HG03025 (cell line): ENCODE measurements around the gene PRSS57.

Experiments
- ATAC-seq: cut with Tn5 transposase; IDR thresholded peaks from one replicate; pipeline ENCODE4 v1.9.1; 2021; ENCODE audit warnings: mild to moderate bottlenecking, moderate library complexity; ENCODE audit not compliant: unreplicated experiment, low FRiP score

Gene PRSS57

DNA sequence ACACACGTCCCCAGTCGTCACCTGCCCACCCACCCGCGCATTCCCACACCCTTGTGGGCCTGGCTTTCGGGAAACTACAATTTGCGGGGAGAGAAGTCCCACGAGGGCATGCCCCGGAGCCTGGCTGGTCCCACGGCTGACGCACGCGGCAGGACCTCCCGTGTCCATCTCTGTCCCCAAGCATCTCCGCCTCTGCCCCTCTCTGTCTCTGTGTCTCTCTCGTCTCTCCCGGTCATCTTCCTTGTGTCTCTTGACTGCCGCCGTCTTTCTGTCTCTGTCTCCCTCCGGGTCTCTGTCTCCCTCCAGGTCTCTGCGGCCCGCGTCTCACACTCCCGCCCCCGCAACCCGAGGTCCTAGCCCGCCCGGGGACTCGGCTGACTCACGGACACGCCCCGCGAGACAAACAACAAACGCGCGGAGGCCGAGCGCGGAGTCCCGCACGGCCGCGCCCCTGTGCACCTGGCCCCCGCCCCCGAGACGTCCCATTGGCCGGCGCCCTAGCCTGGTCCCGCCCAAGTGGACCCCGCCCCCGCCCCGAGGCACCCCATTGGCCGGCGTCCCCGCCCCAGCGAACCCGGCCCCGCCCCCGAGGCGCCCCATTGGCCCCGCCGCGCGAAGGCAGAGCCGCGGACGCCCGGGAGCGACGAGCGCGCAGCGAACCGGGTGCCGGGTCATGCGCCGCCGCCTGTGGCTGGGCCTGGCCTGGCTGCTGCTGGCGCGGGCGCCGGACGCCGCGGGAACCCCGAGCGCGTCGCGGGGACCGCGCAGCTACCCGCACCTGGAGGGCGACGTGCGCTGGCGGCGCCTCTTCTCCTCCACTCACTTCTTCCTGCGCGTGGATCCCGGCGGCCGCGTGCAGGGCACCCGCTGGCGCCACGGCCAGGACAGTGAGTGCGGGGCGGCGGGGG is 55.7 kb downstream of the PRSS57 start, which contains the start of gene FGF22:
Gene FGF22, plus strand, starts transcription at position 627 of the 908 bp plus-strand sequence. Its CDS starts 47 bp downstream, at position 674.
- peak; percentile 48 for ATAC-seq

- ATAC-seq: no peak
Measured at GRCh38 chr19:638906-639252, 56.4 kb downstream of the PRSS57 start.
